OCI-LY1 (cell line): ENCODE results near the gene RNF112.

ENCODE experiments used
- H2AFZ ChIP-seq: fragments of 200-600 bp; sonication (generic), shearing (Covaris generic); 2 replicates; pipeline ENCODE4 v1.6.0; 2014; ENCODE audit warnings: antibody characterized with exemption, mild to moderate bottlenecking, low read length
- H3F3A ChIP-seq: fragments of 200-600 bp; sonication (generic), shearing (Covaris generic); 2 replicates; pipeline ENCODE4 v1.6.0; 2014; ENCODE audit warnings: mild to moderate bottlenecking, antibody characterized with exemption, low read length, moderate library complexity; ENCODE audit not compliant: insufficient read depth
- H3K27ac ChIP-seq: fragments of 200-600 bp; sonication (generic); 2 replicates; pipeline ENCODE4 v1.5.1; 2014; ENCODE audit warnings: low read length, mixed run types, mild to moderate bottlenecking, low read depth; ENCODE audit not compliant: poor library complexity, severe bottlenecking
- H3K27me3 ChIP-seq: fragments of 200-600 bp; sonication (generic); 2 replicates; pipeline ENCODE4 v1.6.0; 2014; ENCODE audit warnings: antibody characterized with exemption, mild to moderate bottlenecking, low read length, moderate library complexity; ENCODE audit not compliant: insufficient read depth
- H3K36me3 ChIP-seq: fragments of 200-600 bp; sonication (generic); 2 replicates; pipeline ENCODE4 v1.6.1; 2014; ENCODE audit warnings: mild to moderate bottlenecking, antibody characterized with exemption, low read length, moderate library complexity, mixed read lengths; ENCODE audit not compliant: insufficient read depth
- H3K4me1 ChIP-seq: fragments of 200-600 bp; sonication (generic); 2 replicates; pipeline ENCODE4 v1.5.1; 2014; ENCODE audit warnings: mild to moderate bottlenecking, low read length, moderate library complexity; ENCODE audit not compliant: insufficient read depth, severe bottlenecking
- H3K4me2 ChIP-seq: fragments of 200-600 bp; sonication (generic), shearing (Covaris generic); 2 replicates; pipeline ENCODE4 v1.6.1; 2014; ENCODE audit warnings: low read length
- H3K4me3 ChIP-seq: fragments of 200-600 bp; sonication (generic); 2 replicates; pipeline ENCODE4 v1.5.1; 2014; ENCODE audit warnings: low read length, low read depth, mild to moderate bottlenecking, mixed read lengths; ENCODE audit not compliant: poor library complexity, severe bottlenecking
- H3K79me2 ChIP-seq: fragments of 200-600 bp; shearing (Covaris generic); 2 replicates; pipeline ENCODE4 v1.6.1; 2016; ENCODE audit warnings: mixed run types, low read length, mixed read lengths; ENCODE audit not compliant: insufficient read depth
- H3K9ac ChIP-seq: fragments of 200-600 bp; sonication (generic), shearing (Covaris generic); 2 replicates; pipeline ENCODE4 v1.6.1; 2014; ENCODE audit warnings: mild to moderate bottlenecking, low read length, mixed read lengths
- H3K9me2 ChIP-seq: fragments of 200-600 bp; sonication (generic), shearing (Covaris generic); 2 replicates; pipeline ENCODE4 v1.6.1; 2014; ENCODE audit warnings: low read depth, mild to moderate bottlenecking, low read length, mixed read lengths
- H3K9me3 ChIP-seq: fragments of 200-600 bp; shearing (Covaris generic); 2 replicates; pipeline ENCODE4 v1.6.1; 2014; ENCODE audit warnings: low read length, mixed read lengths
- H4K20me1 ChIP-seq: fragments of 200-600 bp; sonication (generic), shearing (Covaris generic); 2 replicates; pipeline ENCODE4 v1.6.0; 2016; ENCODE audit warnings: mild to moderate bottlenecking, low read length; ENCODE audit not compliant: insufficient read depth
- EZH2 ChIP-seq: fragments of 200-600 bp; sonication (generic), shearing (Covaris generic); IDR thresholded peaks from 2 replicates; pipeline ENCODE4 v1.8.0; 2017; ENCODE audit warnings: borderline replicate concordance, mixed run types, mild to moderate bottlenecking, antibody characterized with exemption, low read length, moderate library complexity, mixed read lengths
- TF ChIP-seq, protein P1 (sequence below): fragments of 200-600 bp; sonication (generic), shearing (Covaris generic); IDR thresholded peaks from 2 replicates; pipeline ENCODE4 v1.5.1; 2017; ENCODE audit warnings: mild to moderate bottlenecking, antibody characterized with exemption, low read length, moderate library complexity, mixed read lengths

Gene RNF112

DNA sequence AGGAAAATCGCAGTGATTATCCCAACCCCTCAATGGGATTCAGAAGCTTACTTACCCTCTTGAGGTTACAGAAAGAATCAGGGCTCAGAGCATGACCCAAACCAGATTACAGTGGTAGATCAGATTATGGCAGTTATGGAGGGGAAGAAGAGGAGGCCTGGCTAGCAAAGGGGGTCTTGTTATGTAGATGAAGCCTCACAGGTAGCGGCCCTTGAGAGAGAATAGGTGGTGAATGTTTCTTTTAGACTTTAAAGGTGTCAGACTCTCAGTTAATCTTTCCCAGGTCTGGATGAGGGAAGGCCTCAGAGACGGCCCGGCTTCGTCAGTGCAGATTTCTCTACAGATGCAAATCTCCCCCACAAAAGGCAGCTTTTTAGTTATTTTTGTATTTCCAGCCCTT, 15.6 kb downstream of the RNF112 start:
- H3K4me3 ChIP-seq: no peak overlapping the region
- H3K4me2 ChIP-seq: no peak overlapping the region
- H3K9me3 ChIP-seq: no peaks in the 10 kb centered on the region
- no peaks in the 10 kb centered on the region for H3K9me2 ChIP-seq
- no peak overlapping the region for H3K27ac ChIP-seq
- no peak for TF ChIP-seq EZH2
- TF ChIP-seq, protein P1, sequence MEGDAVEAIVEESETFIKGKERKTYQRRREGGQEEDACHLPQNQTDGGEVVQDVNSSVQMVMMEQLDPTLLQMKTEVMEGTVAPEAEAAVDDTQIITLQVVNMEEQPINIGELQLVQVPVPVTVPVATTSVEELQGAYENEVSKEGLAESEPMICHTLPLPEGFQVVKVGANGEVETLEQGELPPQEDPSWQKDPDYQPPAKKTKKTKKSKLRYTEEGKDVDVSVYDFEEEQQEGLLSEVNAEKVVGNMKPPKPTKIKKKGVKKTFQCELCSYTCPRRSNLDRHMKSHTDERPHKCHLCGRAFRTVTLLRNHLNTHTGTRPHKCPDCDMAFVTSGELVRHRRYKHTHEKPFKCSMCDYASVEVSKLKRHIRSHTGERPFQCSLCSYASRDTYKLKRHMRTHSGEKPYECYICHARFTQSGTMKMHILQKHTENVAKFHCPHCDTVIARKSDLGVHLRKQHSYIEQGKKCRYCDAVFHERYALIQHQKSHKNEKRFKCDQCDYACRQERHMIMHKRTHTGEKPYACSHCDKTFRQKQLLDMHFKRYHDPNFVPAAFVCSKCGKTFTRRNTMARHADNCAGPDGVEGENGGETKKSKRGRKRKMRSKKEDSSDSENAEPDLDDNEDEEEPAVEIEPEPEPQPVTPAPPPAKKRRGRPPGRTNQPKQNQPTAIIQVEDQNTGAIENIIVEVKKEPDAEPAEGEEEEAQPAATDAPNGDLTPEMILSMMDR: no peak
- H3K36me3 ChIP-seq: no peaks in the 10 kb centered on the region
- H3K79me2 ChIP-seq: no peaks in the 10 kb centered on the region
- no peaks in the 10 kb centered on the region for H3F3A ChIP-seq
- H3K4me1 ChIP-seq: no peaks in the 10 kb centered on the region
- no peak overlapping the region for H3K9ac ChIP-seq
- H3K27me3 ChIP-seq: no peaks in the 10 kb centered on the region; the same call in 1 of the 2 replicates
- H4K20me1 ChIP-seq: no peaks in the 10 kb centered on the region
- no peak overlapping the region for H2AFZ ChIP-seq

DNA sequence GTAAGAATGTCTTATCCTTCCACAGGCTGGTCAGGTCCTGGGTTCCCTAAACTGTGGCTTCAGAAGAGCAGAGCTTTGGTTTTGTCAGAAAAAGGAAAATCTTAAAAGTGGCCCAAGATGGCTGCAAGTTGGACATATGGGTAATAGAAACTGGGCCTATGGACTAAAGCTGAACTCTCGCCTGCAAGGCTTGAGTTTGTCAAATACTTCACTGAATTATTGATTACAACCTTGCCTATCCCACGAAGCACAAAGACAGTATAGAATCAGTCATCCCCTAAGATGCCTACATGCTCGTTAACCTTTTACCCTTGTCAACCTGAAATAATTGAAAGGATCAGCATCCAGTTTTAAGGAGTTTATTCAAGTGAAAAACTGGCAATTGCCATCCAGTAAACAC, 20.7 kb downstream of the RNF112 start:
- no peaks in the 10 kb centered on the region; the same call in 1 of the 2 replicates for H3K27me3 ChIP-seq
- no peaks in the 10 kb centered on the region for H3K9me3 ChIP-seq
- H3K36me3 ChIP-seq: no peaks in the 10 kb centered on the region
- H2AFZ ChIP-seq: no peak overlapping the region
- TF ChIP-seq, protein P1: no peak
- no peak for TF ChIP-seq EZH2
- no peak overlapping the region for H3K4me3 ChIP-seq
- no peak overlapping the region for H3K9ac ChIP-seq
- no peak overlapping the region for H3K27ac ChIP-seq
- no peaks in the 10 kb centered on the region for H3K9me2 ChIP-seq
- H4K20me1 ChIP-seq: no peaks in the 10 kb centered on the region
- H3K4me1 ChIP-seq: no peaks in the 10 kb centered on the region
- no peaks in the 10 kb centered on the region for H3F3A ChIP-seq
- H3K4me2 ChIP-seq: no peak overlapping the region
- H3K79me2 ChIP-seq: no peaks in the 10 kb centered on the region

DNA sequence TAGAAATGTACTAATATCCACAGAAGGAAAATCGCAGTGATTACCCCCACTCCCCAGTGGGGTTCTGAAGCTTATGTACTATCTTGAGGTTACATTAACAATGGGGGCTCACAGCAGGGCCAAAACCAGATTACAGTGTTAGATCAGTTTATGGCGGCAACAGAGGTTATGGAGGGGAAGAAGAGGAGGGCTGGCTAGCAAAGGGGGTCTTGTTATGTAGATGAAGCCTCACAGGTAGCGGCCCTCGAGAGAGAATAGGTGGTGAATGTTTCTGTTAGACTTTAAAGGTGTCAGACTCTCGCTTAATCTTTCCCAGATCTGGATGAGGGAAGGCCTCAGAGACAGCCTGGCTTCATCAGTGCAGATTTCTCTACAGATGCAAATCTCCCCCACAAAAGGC, 22.2 kb downstream of the RNF112 start:
- Histone ChIP-seq H3K4me3 (no peak overlapping the region), H3K4me1 (no peaks in the 10 kb centered on the region), H3K4me2 (no peak overlapping the region), H3K79me2 (no peaks in the 10 kb centered on the region), H3K36me3 (no peaks in the 10 kb centered on the region), H3K9ac (no peak overlapping the region), H3K27me3 (no peaks in the 10 kb centered on the region), H3K9me3 (no peaks in the 10 kb centered on the region), H3K27ac (no peak overlapping the region), H4K20me1 (no peaks in the 10 kb centered on the region), H3K9me2 (no peaks in the 10 kb centered on the region), H2AFZ (no peak overlapping the region), H3F3A (no peaks in the 10 kb centered on the region)
- TF ChIP-seq, protein P1: no peak
- no peak for TF ChIP-seq EZH2
